Endothelial cell (in vitro differentiated cells): Measurements from ENCODE around the gene SH2D6. TPM values are rescaled to one million over a fixed set of nuclear protein-coding genes. Genes with fewer than 3 reads are reported as not detected.

ENCODE experiments used
- DNase-seq: peaks from one replicate; pipeline ENCODE4 v3.0.0; 2021; ENCODE audit warnings: low spot score
- H3K27ac Mint-ChIP-seq: one replicate; pipeline ENCODE4 v1.8.0; 2021; ENCODE audit warnings: mixed read lengths, inconsistent platforms; ENCODE audit not compliant: unreplicated experiment
- H3K27me3 Mint-ChIP-seq: one replicate; pipeline ENCODE4 v1.8.0; 2021; ENCODE audit warnings: mild to moderate bottlenecking, moderate library complexity, mixed read lengths, inconsistent platforms; ENCODE audit not compliant: unreplicated experiment
- H3K36me3 Mint-ChIP-seq: one replicate; pipeline ENCODE4 v1.8.0; 2021; ENCODE audit warnings: mild to moderate bottlenecking, low read depth, mixed read lengths, inconsistent platforms; ENCODE audit not compliant: unreplicated experiment
- H3K4me1 Mint-ChIP-seq: one replicate; pipeline ENCODE4 v1.8.0; 2021; ENCODE audit warnings: mild to moderate bottlenecking, mixed read lengths, inconsistent platforms; ENCODE audit not compliant: unreplicated experiment
- H3K4me3 Mint-ChIP-seq: one replicate; pipeline ENCODE4 v1.8.0; 2021; ENCODE audit warnings: mild to moderate bottlenecking, mixed read lengths, inconsistent platforms; ENCODE audit not compliant: unreplicated experiment
- H3K9me3 Mint-ChIP-seq: one replicate; pipeline ENCODE4 v1.8.0; 2021; ENCODE audit warnings: mixed read lengths, inconsistent platforms; ENCODE audit not compliant: unreplicated experiment
- total RNA-seq: library from RNA; stranded (reverse); fragmentation: NEBNext Ultra II Directional; extraction: Animal tissue kit (Norgen Biotek cat#: 25700); gene quantifications from one replicate; pipeline ENCODE4 v1.2.1, GENCODE V29; 2021; ENCODE audit not compliant: unreplicated experiment
- TF ChIP-seq, protein P1 (sequence below): fragments of 200-600 bp; sonication (generic); IDR thresholded peaks from one replicate; pipeline ENCODE4 v1.5.0; 2021; ENCODE audit warnings: antibody characterized with exemption; ENCODE audit not compliant: unreplicated experiment

The SH2D6 gene
- total RNA-seq, 1 donor from 2014 or later = 0.33 TPM

- Mint-ChIP-seq H3K36me3 (no peaks in the 10 kb centered on the region), H3K9me3 (no peaks in the 10 kb centered on the region), H3K4me3 (no peak overlapping the region), H3K27ac (no peak overlapping the region), H3K4me1 (peaks cover 5% of the 10 kb centered on the region), H3K27me3 (peaks cover 13% of the 10 kb centered on the region)
- no peak for DNase-seq
- TF ChIP-seq, protein P1, sequence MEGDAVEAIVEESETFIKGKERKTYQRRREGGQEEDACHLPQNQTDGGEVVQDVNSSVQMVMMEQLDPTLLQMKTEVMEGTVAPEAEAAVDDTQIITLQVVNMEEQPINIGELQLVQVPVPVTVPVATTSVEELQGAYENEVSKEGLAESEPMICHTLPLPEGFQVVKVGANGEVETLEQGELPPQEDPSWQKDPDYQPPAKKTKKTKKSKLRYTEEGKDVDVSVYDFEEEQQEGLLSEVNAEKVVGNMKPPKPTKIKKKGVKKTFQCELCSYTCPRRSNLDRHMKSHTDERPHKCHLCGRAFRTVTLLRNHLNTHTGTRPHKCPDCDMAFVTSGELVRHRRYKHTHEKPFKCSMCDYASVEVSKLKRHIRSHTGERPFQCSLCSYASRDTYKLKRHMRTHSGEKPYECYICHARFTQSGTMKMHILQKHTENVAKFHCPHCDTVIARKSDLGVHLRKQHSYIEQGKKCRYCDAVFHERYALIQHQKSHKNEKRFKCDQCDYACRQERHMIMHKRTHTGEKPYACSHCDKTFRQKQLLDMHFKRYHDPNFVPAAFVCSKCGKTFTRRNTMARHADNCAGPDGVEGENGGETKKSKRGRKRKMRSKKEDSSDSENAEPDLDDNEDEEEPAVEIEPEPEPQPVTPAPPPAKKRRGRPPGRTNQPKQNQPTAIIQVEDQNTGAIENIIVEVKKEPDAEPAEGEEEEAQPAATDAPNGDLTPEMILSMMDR = no peak
Observed at GRCh38 chr2:85429924-85430289, 11.4 kb downstream of the SH2D6 start.

GRCh38 chr2:85430752-85431569 is 12.4 kb downstream of the SH2D6 start:
- no peak for DNase-seq
- H3K4me1 Mint-ChIP-seq = peaks cover 5% of the 10 kb centered on the region
- H3K27ac Mint-ChIP-seq = peak overlapping the region; percentile 13

GRCh38 chr2:85431570-85432205 is 13.2 kb downstream of the SH2D6 start:
- Mint-ChIP-seq H3K36me3 (no peaks in the 10 kb centered on the region), H3K4me1 (peaks cover 3% of the 10 kb centered on the region), H3K27me3 (peaks cover 9% of the 10 kb centered on the region), H3K9me3 (no peaks in the 10 kb centered on the region), H3K27ac (peak overlapping the region; percentile 13), H3K4me3 (no peak overlapping the region)
- TF ChIP-seq, protein P1 = no peak
- no peak for DNase-seq

More at GRCh38 chr2:85430752-85431569, 12.4 kb downstream of the SH2D6 start:
- H3K36me3 Mint-ChIP-seq = no peaks in the 10 kb centered on the region
- H3K9me3 Mint-ChIP-seq = no peaks in the 10 kb centered on the region
- TF ChIP-seq, protein P1 = no peak
- no peak overlapping the region for H3K4me3 Mint-ChIP-seq
- H3K27me3 Mint-ChIP-seq = peaks cover 13% of the 10 kb centered on the region

DNA sequence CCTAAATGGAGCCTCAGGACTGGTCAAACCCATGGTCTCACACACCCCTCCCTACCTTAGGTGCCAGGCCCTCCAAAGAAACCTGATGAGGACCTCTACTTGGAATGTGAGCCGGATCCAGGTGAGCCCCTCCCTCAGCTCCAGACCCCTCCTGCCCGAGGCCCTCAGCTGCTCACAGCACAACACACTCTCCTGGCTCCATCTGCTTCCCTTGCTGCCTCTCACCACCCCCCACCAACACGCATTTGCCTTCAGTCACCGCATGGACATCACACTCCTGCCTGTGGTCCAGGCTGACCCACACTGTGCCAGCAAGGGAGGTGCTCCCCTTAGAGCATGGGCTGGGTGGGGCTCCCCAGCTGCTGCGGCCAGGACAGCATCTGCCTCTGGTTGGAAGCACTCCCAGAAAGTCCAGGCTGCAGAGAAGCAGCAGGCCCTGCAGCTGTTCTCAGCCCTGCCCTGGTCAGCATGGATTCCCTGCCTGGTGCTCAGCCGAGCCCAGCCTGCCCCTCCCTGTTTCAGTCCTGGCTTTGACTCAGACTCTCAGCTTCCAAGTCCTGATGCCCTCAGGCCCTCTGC is 15.1 kb downstream of the SH2D6 start:
- H3K9me3 Mint-ChIP-seq = no peaks in the 10 kb centered on the region
- H3K4me1 Mint-ChIP-seq = peaks cover 11% of the 10 kb centered on the region
- H3K27ac Mint-ChIP-seq = no peak overlapping the region
- TF ChIP-seq, protein P1 = no peak
- no peak for DNase-seq
- no peak overlapping the region for H3K4me3 Mint-ChIP-seq
- no peaks in the 10 kb centered on the region for H3K36me3 Mint-ChIP-seq
- H3K27me3 Mint-ChIP-seq = peaks cover 5% of the 10 kb centered on the region
